OCI-M1 (cell line): Measurements from ENCODE around the gene CAPN11.
A peak's percentile ranks its signal among the peaks of the same experiment; 100 is the strongest.

Experiments used
- DNase-seq: peaks from one replicate; lab custom pipeline; 2025; lab: John Stamatoyannopoulos, UW

CAPN11 gene

GRCh38 chr6:44214307-44214706 is 55.7 kb downstream of the CAPN11 start:
- DNase-seq = no peak

- DNase-seq = peak; percentile 23
Measured at GRCh38 chr6:44216677-44217331, 58.2 kb downstream of the CAPN11 start, which contains the start of gene MYMX. TSS of gene MYMX (plus strand) at chr6:44216926. CDS start at chr6:44217472, 546 bp downstream.

- DNase-seq = no peak
Measured at GRCh38 chr6:44217332-44218143, 58.9 kb downstream of the CAPN11 start.

GRCh38 chr6:44219053-44219814 is 60.6 kb downstream of the CAPN11 start:
- DNase-seq = peak; percentile 88

GRCh38 chr6:44219815-44220784 is 61.5 kb downstream of the CAPN11 start:
- no peak for DNase-seq

GRCh38 chr6:44220913-44221290 is 62.3 kb downstream of the CAPN11 start:
- no peak for DNase-seq

GRCh38 chr6:44221291-44221960 is 62.8 kb downstream of the CAPN11 start:
- DNase-seq = peak; percentile 93

GRCh38 chr6:44221961-44222335 is 63.3 kb downstream of the CAPN11 start:
- no peak for DNase-seq

GRCh38 chr6:44222486-44223318 is 64.1 kb downstream of the CAPN11 start:
- no peak for DNase-seq

- DNase-seq = peak; percentile 89
Measured at GRCh38 chr6:44223319-44224028, 64.9 kb downstream of the CAPN11 start, which contains the start of gene SLC29A1. TSS of gene SLC29A1 (plus strand) at chr6:44223595. CDS start at chr6:44227314, 3,719 bp downstream.

- DNase-seq = peak; percentile 89
Measured at GRCh38 chr6:44224029-44224964, 65.7 kb downstream of the CAPN11 start.

- DNase-seq = no peak
Measured at GRCh38 chr6:44224965-44225305, 66.3 kb downstream of the CAPN11 start.

- DNase-seq = peak; percentile 90
Measured at GRCh38 chr6:44225579-44226325, 67.1 kb downstream of the CAPN11 start.

GRCh38 chr6:44226368-44227147 is 67.9 kb downstream of the CAPN11 start:
- peak; percentile 72 for DNase-seq

GRCh38 chr6:44227148-44227793 is 68.7 kb downstream of the CAPN11 start:
- DNase-seq = no peak

- DNase-seq = no peak
Measured at GRCh38 chr6:44228031-44228430, 69.4 kb downstream of the CAPN11 start.
